Liver (tissue), 3 donors: ENCODE data around the gene CDK11B.
"Not testable (repeated sequence)": the region's sequence is repeated elsewhere in the genome, so short reads cannot be mapped to it uniquely, and the experiment has no call there.

Source experiments
- ATF3 ChIP-seq: IDR thresholded peaks from 2 replicates; pipeline ENCODE4 v1.6.1; 2016; ENCODE audit warnings: antibody characterized with exemption
- EGR1 ChIP-seq, 2 donors: IDR thresholded peaks; 2 replicates each; pipeline ENCODE4 v1.6.1; 2016 to 2018; ENCODE audit warnings: antibody characterized with exemption in 2 of 2, low read depth in 2 of 2
- FOXA1 ChIP-seq: IDR thresholded peaks from 2 replicates; pipeline ENCODE4 v1.6.1; 2016; ENCODE audit warnings: antibody characterized with exemption
- GABPA ChIP-seq, 2 donors: IDR thresholded peaks in 1 of 2; conservative IDR thresholded peaks in 1 of 2; 2 replicates each; pipeline ENCODE4 v1.6.1; 2016; ENCODE audit warnings: antibody characterized with exemption in 2 of 2, mild to moderate bottlenecking in 1 of 2, moderate library complexity in 1 of 2
- JUND ChIP-seq, 2 donors: IDR thresholded peaks; 2 replicates each; pipeline ENCODE4 v1.6.1; 2016; ENCODE audit warnings: antibody characterized with exemption in 2 of 2
- MAX ChIP-seq: IDR thresholded peaks from 2 replicates; pipeline ENCODE4 v1.6.1; 2016; ENCODE audit warnings: antibody characterized with exemption
- SP1 ChIP-seq: IDR thresholded peaks from 2 replicates; pipeline ENCODE4 v1.6.1; 2018; ENCODE audit warnings: antibody characterized with exemption, mild to moderate bottlenecking
- TAF1 ChIP-seq: conservative IDR thresholded peaks from 2 replicates; pipeline ENCODE4 v1.6.1; 2016; ENCODE audit warnings: antibody characterized with exemption, mild to moderate bottlenecking
- YY1 ChIP-seq: IDR thresholded peaks from 2 replicates; pipeline ENCODE4 v1.6.1; 2016; ENCODE audit warnings: antibody characterized with exemption, mild to moderate bottlenecking
- TF ChIP-seq, protein P1 (sequence below): fragments of 150-350 bp; IDR thresholded peaks from 2 replicates; pipeline ENCODE4 v1.5.1; 2017; ENCODE audit warnings: improper control_type of control experiment, low read depth, low read length; ENCODE audit not compliant: missing input control
- donor health status: healthy.
- donor health status: healthy.

DNA sequence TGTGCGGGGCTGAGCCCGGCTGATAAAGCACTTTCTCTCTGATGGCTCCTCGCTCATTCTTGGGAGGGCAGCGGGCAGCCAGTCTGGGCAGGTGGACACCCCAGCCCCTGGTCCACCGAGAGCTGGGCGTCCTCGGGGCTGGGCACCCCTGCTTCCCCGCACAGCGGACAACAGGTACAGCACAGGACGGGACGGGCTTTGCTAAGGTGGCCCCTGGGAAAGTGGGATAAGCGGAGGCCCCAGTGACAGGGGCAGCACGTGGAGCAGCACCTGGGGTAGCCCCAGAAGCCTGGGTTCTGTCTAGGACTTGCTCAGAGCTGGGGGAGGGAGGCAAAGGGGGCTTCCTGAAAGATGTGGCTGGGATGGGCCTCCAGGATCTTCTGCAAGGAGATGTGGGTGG lies 24.2 kb downstream of the CDK11B start:
- TF ChIP-seq, protein P1, sequence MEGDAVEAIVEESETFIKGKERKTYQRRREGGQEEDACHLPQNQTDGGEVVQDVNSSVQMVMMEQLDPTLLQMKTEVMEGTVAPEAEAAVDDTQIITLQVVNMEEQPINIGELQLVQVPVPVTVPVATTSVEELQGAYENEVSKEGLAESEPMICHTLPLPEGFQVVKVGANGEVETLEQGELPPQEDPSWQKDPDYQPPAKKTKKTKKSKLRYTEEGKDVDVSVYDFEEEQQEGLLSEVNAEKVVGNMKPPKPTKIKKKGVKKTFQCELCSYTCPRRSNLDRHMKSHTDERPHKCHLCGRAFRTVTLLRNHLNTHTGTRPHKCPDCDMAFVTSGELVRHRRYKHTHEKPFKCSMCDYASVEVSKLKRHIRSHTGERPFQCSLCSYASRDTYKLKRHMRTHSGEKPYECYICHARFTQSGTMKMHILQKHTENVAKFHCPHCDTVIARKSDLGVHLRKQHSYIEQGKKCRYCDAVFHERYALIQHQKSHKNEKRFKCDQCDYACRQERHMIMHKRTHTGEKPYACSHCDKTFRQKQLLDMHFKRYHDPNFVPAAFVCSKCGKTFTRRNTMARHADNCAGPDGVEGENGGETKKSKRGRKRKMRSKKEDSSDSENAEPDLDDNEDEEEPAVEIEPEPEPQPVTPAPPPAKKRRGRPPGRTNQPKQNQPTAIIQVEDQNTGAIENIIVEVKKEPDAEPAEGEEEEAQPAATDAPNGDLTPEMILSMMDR: not testable (repeated sequence)
- TF ChIP-seq JUND (IDR thresholded peaks at IDR 0.05); EGR1 (IDR thresholded peaks at IDR 0.05; ENCODE audit: low read depth in 2 of 2); MAX; YY1; TAF1; SP1; ATF3; GABPA (IDR thresholded peaks at IDR 0.05 in 1 of 2, conservative IDR thresholded peaks at IDR 0.05 in 1 of 2); FOXA1: not testable (repeated sequence)
